HepG2 (cell line): ENCODE measurements around the gene STAG3. TPM values are rescaled to one million over a fixed set of nuclear protein-coding genes. Genes with fewer than 3 reads are reported as not detected.
"Not testable (repeated sequence)": the region's sequence is repeated elsewhere in the genome, so short reads cannot be mapped to it uniquely, and the experiment has no call there.

Source experiments
- ATAC-seq: fragments of 200-7000 bp; cut with Tn5 transposase; 3 replicates; pipeline ENCODE4 v1.9.1; 2020; ENCODE audit warnings: mild to moderate bottlenecking, moderate library complexity
- BruUV-seq: library from RNA; stranded (reverse); fragments of 400-500 nt; replicated peaks from 2 replicates; lab custom pipeline; 2021; lab: Mats Ljungman, UMichigan
- CTCF ChIA-PET: fragments of 300-600 bp; formaldehyde crosslinking; extraction: SDS; loops from one replicate; lab custom pipeline; 2021; ENCODE audit warnings: low total read pairs, inconsistent platforms, low intra/inter-chr PET ratio; lab: Yijun Ruan, JAX
- POLR2A ChIA-PET: fragments of 350-600 bp; sonication (Branson Sonifier 250); formaldehyde crosslinking; loops from one replicate; lab custom pipeline; 2020; ENCODE audit warnings: antibody characterized with exemption, inconsistent platforms; lab: Yijun Ruan, JAX
- DNase-seq: peaks from one replicate; pipeline ENCODE4 v3.0.0-alpha.2; 2015; ENCODE audit warnings: low spot score
- FAIRE-seq: peaks from 3 replicates; lab custom pipeline; 2011; peaks lifted over from hg19 to GRCh38; lab: Jason Lieb, UNC
- H2AFZ ChIP-seq: one replicate; pipeline ENCODE4 v1.6.1; 2011; ENCODE audit warnings: low read length, inconsistent platforms
- H3K27ac ChIP-seq: fragments of 300-600 bp; 3 replicates; pipeline ENCODE4 v1.8.0; 2011; ENCODE audit warnings: mixed run types, mild to moderate bottlenecking, mixed read lengths, low read length, inconsistent platforms; ENCODE audit not compliant: insufficient read depth; ENCODE audit errors: extremely low read length
- H3K27me3 ChIP-seq, 2 experiments: fragments of 200-600 bp in 1 of 2; 2 replicates in 1 of 2; 3 replicates in 1 of 2; pipeline versions ENCODE4 v1.6.0 to v1.8.0; 2011; ENCODE audit warnings: low read length in 2 of 2, mild to moderate bottlenecking in 2 of 2, moderate library complexity in 2 of 2, inconsistent platforms in 1 of 2; ENCODE audit not compliant: insufficient read depth in 2 of 2, control insufficient read depth in 1 of 2
- H3K36me3 ChIP-seq, 2 experiments: fragments of 200-600 bp in 1 of 2; replicated peaks in 1 of 2; 2 replicates in 1 of 2; 3 replicates in 1 of 2; pipeline versions ENCODE4 v1.5.1 to v1.8.0; 2011; ENCODE audit warnings: low read length in 2 of 2, inconsistent platforms in 1 of 2; ENCODE audit not compliant: insufficient read depth in 2 of 2, control insufficient read depth in 1 of 2
- H3K4me1 ChIP-seq: 2 replicates; pipeline ENCODE4 v1.5.1; 2012; ENCODE audit warnings: low read length, inconsistent platforms; ENCODE audit not compliant: insufficient read depth
- H3K4me2 ChIP-seq: 2 replicates; pipeline ENCODE4 v1.6.0; 2011; ENCODE audit warnings: low read depth, low read length, inconsistent platforms
- H3K4me3 ChIP-seq, 3 experiments: fragments of 200-600 bp in 1 of 3; sonication (generic), shearing (Covaris generic) in 1 of 3; replicated peaks in 1 of 3; 2 replicates each; pipeline ENCODE4 v1.5.1; 2011 to 2016; ENCODE audit warnings: low read length in 3 of 3, inconsistent platforms in 2 of 3, low read depth in 2 of 3, mild to moderate bottlenecking in 2 of 3, control low read depth in 1 of 3, mixed read lengths in 1 of 3; ENCODE audit not compliant: insufficient read depth in 1 of 3
- H3K79me2 ChIP-seq: one replicate; pipeline ENCODE4 v1.6.1; 2011; ENCODE audit warnings: low read length, inconsistent platforms; ENCODE audit not compliant: insufficient read depth
- H3K9ac ChIP-seq: 2 replicates; pipeline ENCODE4 v1.6.0; 2011; ENCODE audit warnings: mild to moderate bottlenecking, low read depth, low read length, inconsistent platforms; ENCODE audit not compliant: insufficient read depth
- H3K9me3 ChIP-seq: 2 replicates; pipeline ENCODE4 v1.5.1; 2012; ENCODE audit warnings: mild to moderate bottlenecking, low read length
- H4K20me1 ChIP-seq: 2 replicates; pipeline ENCODE4 v1.6.0; 2011; ENCODE audit warnings: inconsistent platforms, mild to moderate bottlenecking, low read length, moderate library complexity; ENCODE audit not compliant: insufficient read depth
- HDAC1 ChIP-seq: sonication (generic); formaldehyde crosslinking; IDR thresholded peaks from 2 replicates; pipeline ENCODE4 v1.5.1; 2020; ENCODE audit warnings: mild to moderate bottlenecking, missing genetic modification reagents
- ZNF773 ChIP-seq: sonication (generic); formaldehyde crosslinking; IDR thresholded peaks from 2 replicates; pipeline ENCODE4 v1.4.0; 2020; ENCODE audit warnings: missing genetic modification reagents, borderline replicate concordance
- WGBS: methylation state at CpG from one replicate; pipeline ENCODE4 v1.1.6; 2017; ENCODE audit warnings: low lambda C conversion rate; 5-methylcytosine and 5-hydroxymethylcytosine counted together
- in situ Hi-C: cut with HindIII; loops from 2 replicates; pipeline ENCODE4 v1.10.0; 2017; ENCODE audit warnings: low pct_unique_long_range_greater_than_20kb; ENCODE audit not compliant: extremely low pct_ligation_motif_present
- intact Hi-C: fragments of 100-400 bp; cut with micrococcal nuclease; formaldehyde crosslinking; loops from one replicate; pipeline ENCODE4 v1.10.0; 2022; ENCODE audit not compliant: unreplicated experiment
- polyA plus RNA-seq, 8 experiments: library from polyadenylated mRNA; depleted of rRNA in 3 of 8; stranded (reverse) in 7 of 8; unstranded in 1 of 8; fragments of >200 nt; fragmentation: Illumina TruSeq in 4 of 8; extraction: Trizol in 4 of 8; gene quantifications; 2 replicates each; pipeline versions ENCODE4 v1.2.1 to v1.2.3, GENCODE V29; 2011 to 2016; ENCODE audit warnings: low read depth in 4 of 8, missing spikeins in 1 of 8, mixed read lengths in 1 of 8; ENCODE audit not compliant: insufficient read depth in 1 of 8
- total RNA-seq, 5 experiments: library from RNA; depleted of rRNA; stranded (reverse); fragments of >200 nt; fragmentation: Illumina TruSeq; extraction: Trizol; gene quantifications; 2 replicates each; pipeline ENCODE4 v1.2.3, GENCODE V29; 2016; ENCODE audit warnings: low read depth in 1 of 5
- TF ChIP-seq, protein P1 (sequence below): sonication (generic); formaldehyde crosslinking; IDR thresholded peaks from 2 replicates; pipeline ENCODE4 v1.4.0; 2020; ENCODE audit warnings: missing genetic modification reagents, borderline replicate concordance
- TF ChIP-seq, protein P2 (sequence below): sonication (generic); formaldehyde crosslinking; IDR thresholded peaks from 2 replicates; pipeline ENCODE4 v1.8.0; 2022; ENCODE audit warnings: missing genetic modification reagents, low read depth, mild to moderate bottlenecking, borderline replicate concordance

STAG3 gene
- total and polyA plus RNA-seq, 2 of the 13 experiments (the other 11 are each of a cell fraction or from before 2014, with no cell fraction given) = 0.09 to 0.33 TPM

DNA sequence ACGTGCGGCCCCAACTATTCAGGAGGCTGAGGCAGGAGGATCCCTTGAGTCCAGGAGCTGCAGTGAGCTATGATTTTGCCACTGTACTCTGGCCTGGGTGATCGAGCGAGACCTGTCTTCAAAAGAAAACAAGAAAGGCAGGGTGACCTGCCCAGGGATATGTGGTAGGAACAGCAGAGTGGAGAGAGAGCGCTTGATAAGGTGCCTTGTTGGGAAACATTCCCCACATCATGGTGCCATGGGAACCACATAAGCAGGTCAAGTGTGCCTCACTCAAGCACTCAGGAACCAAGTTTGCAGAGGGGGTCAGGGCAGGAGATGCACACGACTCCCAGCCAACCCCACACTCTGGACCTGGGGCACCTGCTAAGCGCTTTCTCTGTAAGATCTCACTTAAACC is 79.3 kb downstream of the STAG3 start (continued):
- TF ChIP-seq, protein P1, sequence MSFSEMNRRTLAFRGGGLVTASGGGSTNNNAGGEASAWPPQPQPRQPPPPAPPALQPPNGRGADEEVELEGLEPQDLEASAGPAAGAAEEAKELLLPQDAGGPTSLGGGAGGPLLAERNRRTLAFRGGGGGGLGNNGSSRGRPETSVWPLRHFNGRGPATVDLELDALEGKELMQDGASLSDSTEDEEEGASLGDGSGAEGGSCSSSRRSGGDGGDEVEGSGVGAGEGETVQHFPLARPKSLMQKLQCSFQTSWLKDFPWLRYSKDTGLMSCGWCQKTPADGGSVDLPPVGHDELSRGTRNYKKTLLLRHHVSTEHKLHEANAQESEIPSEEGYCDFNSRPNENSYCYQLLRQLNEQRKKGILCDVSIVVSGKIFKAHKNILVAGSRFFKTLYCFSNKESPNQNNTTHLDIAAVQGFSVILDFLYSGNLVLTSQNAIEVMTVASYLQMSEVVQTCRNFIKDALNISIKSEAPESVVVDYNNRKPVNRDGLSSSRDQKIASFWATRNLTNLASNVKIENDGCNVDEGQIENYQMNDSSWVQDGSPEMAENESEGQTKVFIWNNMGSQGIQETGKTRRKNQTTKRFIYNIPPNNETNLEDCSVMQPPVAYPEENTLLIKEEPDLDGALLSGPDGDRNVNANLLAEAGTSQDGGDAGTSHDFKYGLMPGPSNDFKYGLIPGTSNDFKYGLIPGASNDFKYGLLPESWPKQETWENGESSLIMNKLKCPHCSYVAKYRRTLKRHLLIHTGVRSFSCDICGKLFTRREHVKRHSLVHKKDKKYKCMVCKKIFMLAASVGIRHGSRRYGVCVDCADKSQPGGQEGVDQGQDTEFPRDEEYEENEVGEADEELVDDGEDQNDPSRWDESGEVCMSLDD (CRISPR knock-in tag) = no peak
- TF ChIP-seq HDAC1 (CRISPR knock-in tag) = no peak
- TF ChIP-seq ZNF773 (CRISPR knock-in tag) = no peak
- TF ChIP-seq, protein P2, sequence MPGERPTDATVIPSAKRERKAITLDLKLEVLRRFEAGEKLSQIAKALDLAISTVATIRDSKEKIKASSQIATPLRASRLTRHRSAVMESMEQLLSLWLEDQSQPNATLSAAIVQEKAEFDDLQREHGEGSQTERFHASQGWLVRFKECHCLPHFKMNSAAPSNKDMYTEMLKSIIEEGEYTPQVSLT (CRISPR knock-in tag) = no peak

DNA sequence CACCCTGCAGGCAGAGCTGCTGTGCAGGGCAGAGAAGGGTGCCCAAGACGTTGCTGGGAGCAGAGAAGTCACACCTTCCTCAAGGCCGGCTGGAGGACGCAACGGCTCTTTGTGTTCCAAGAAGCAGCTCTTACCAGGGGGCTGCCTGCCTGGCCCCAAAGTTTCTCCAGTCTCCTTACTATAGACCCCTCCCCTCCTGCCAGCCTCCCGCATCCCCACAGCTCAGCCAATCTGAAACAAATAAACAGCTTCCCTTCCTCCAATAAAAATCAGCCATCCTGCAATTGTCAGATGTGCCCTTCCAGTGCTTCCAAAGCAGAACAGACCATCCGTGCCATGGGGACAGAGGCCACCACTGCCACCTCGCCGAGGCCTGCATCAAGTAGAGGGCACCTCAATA is 82.3 kb downstream of the STAG3 start:
- H3K9me3 ChIP-seq, CTCF ChIA-PET, H3K4me1 ChIP-seq, H3K4me2 ChIP-seq, H3K27ac ChIP-seq, DNase-seq, intact Hi-C loops, H3K36me3 ChIP-seq, in situ Hi-C loops, H3K4me3 ChIP-seq, FAIRE-seq, H3K9ac ChIP-seq, H3K27me3 ChIP-seq, H4K20me1 ChIP-seq, ATAC-seq, BruUV-seq, POLR2A ChIA-PET, H2AFZ ChIP-seq: not testable (repeated sequence)
- 100% methylated on average over 4 of the region's 8 CpGs for WGBS
- peaks cover 16% of the 10 kb centered on the region for H3K79me2 ChIP-seq

DNA sequence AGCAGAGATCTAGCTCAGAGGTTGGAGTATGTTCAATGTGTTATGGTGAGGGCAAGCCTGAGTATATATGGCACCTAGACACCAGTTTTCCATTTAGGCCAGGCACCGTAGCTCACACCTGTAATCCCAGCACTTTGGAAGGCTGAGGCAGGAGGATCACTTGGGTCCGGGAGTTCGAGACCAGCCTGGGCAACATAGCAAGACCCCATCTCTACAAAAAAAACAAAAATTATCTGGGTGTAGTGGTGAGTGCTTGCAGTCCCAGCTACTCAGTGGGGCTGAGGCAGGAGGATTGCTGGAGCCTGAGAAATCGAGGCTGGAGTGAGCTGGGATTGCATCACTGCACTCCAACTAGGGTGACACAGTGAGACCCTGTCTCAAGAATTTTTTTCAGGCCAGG is 85.2 kb downstream of the STAG3 start:
- H3K27ac ChIP-seq, ATAC-seq, CTCF ChIA-PET, POLR2A ChIA-PET, H3K4me2 ChIP-seq, in situ Hi-C loops, H3K36me3 ChIP-seq, DNase-seq, H3K9ac ChIP-seq, H2AFZ ChIP-seq, H3K4me3 ChIP-seq, H4K20me1 ChIP-seq, FAIRE-seq, intact Hi-C loops, BruUV-seq, H3K9me3 ChIP-seq, H3K27me3 ChIP-seq: not testable (repeated sequence)
- peaks cover 30% of the 10 kb centered on the region for H3K79me2 ChIP-seq
- H3K4me1 ChIP-seq = peaks cover 20% of the 10 kb centered on the region
- 98% methylated on average over 4 of the region's 4 CpGs for WGBS
